UCSD-AML1 (cell line): ENCODE results near the gene EIF3I.

Source experiments
- DNase-seq: peaks from one replicate; lab custom pipeline; 2025; ENCODE audit not compliant: unreplicated experiment; lab: John Stamatoyannopoulos, UW

Gene EIF3I

GRCh38 chr1:32198237-32199042 is 23.8 kb upstream of the EIF3I start:
- no peak for DNase-seq

GRCh38 chr1:32199043-32199716 is 23.0 kb upstream of the EIF3I start:
- DNase-seq = no peak

GRCh38 chr1:32199717-32200072 is 22.5 kb upstream of the EIF3I start:
- DNase-seq = no peak

GRCh38 chr1:32200226-32201010 is 21.8 kb upstream of the EIF3I start, which contains the start of gene CCDC28B:
Gene CCDC28B (plus strand): TSS chr1:32200595. CDS start chr1:32201936, 1,341 bp downstream.
- peak; percentile 52 for DNase-seq

- DNase-seq = peak; percentile 76
Measured at GRCh38 chr1:32201011-32201855, 21.0 kb upstream of the EIF3I start.

- DNase-seq = no peak
Measured at GRCh38 chr1:32204943-32205361, 17.3 kb upstream of the EIF3I start.

GRCh38 chr1:32205401-32206370 is 16.5 kb upstream of the EIF3I start, which contains the start of gene IQCC:
Gene IQCC (plus strand): TSS chr1:32205671. CDS start chr1:32205682, 11 bp downstream.
- peak; percentile 78 for DNase-seq

GRCh38 chr1:32208469-32208868 is 13.7 kb upstream of the EIF3I start:
- no peak for DNase-seq

- no peak for DNase-seq
Measured at GRCh38 chr1:32208891-32209328, 13.3 kb upstream of the EIF3I start, which contains the start of gene DCDC2B. Gene DCDC2B (plus strand): TSS chr1:32209089. CDS start chr1:32209094, 5 bp downstream.

GRCh38 chr1:32215629-32216480 is 6.4 kb upstream of the EIF3I start:
- DNase-seq = peak; percentile 64

GRCh38 chr1:32216566-32216965 is 5.6 kb upstream of the EIF3I start:
- DNase-seq = no peak

GRCh38 chr1:32219022-32219421 is 3.2 kb upstream of the EIF3I start:
- DNase-seq = no peak

GRCh38 chr1:32220746-32221580 is 1.2 kb upstream of the EIF3I start:
- DNase-seq = no peak

- DNase-seq = no peak
Measured at GRCh38 chr1:32221581-32221979, 627 bp upstream of the EIF3I start.

GRCh38 chr1:32223683-32224082 is 1.5 kb downstream of the EIF3I start:
- no peak for DNase-seq

GRCh38 chr1:32224285-32224684 is 2.1 kb downstream of the EIF3I start:
- no peak for DNase-seq

GRCh38 chr1:32228771-32229170 is 6.6 kb downstream of the EIF3I start:
- DNase-seq = no peak
